NCI-H187 treated with DMSO at 0.1 percent for 48 hours (cell line): Measurements from ENCODE around the gene HOXD1.

Experiments
- DNase-seq: peaks from one replicate; lab custom pipeline; 2025; lab: John Stamatoyannopoulos, UW

The HOXD1 gene

DNA sequence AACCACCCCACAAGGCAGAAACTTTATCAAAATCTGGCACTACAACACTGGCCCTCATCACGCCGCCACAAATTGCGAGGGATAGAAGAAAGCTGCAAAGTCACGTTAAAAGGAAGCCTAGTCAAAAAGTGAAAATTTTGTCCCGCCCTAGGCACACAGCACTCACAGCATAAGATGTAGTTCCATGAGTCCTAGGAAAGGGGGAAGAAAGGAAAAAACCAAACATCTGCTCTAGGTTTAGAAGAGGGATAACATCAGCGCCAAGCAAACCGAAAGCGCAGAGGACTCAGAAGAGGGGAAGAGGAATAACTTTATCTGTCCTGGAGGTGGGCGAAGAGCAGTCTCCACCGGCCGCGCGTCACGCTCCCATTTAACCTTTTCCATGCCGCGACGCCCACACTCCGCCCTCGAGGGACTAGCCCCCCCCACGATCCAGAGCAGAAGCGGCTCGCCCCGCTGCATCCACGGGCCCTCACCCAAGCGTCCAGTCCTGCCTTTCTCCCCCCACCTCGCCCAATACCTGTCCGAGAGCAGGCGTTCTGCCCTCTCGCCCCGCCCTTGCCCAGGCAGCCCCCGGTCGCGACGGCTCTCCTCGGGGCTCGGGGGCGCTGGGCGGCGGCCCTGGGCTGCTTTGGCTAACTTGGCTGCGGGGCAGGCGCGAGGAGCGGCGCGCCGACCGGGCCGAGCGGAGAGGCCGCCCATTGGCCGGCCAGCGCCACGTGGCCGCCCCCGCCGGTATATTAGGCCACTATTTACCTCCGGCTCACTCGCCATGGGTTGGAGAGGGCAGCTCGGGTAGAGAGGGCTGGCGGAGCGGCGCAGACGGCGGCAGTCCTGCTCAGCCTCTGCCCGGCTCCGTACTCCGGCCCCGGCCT lies at the start of gene HOXD1:
TSS of gene HOXD1 (plus strand) at position 770 of the 875 bp plus-strand sequence. CDS start 134 bp downstream, outside the sequence.
- DNase-seq: no peak

DNA sequence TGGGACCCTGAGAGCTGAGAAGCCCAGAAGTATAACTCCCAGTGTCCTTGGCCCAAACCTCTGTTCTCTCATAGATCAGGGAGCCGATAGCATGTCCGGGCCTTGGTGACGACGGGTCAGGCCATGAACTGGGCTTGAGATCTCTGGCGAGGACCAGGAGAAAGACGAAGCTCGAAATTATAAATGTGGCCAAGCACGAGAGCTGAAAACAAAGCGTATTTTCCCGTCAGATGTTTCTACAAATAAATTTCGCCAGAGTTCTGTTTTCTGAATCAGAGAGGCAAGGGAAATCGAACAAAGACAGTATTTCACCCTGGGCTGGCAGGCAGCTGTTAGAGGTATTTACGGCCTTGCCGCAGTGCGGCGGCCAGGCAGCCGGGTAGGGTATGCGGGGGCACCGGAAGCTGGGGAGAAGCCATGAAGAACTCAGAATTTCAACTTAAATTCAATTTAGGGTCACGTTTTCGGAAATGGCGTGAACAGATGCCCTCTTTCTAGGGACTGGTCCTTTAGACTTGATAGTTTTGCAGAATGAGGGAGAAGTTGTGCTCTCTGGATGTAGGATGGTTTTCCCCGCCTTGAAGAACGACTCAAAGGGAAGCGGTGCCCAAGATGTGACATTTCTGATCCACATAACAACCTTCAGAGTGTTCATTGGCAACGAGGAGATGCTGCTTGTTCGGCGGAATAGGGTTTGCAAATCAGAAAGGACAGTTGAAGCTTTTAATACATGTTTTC lies 49.4 kb upstream of the HOXD1 start:
- no peak for DNase-seq

DNA sequence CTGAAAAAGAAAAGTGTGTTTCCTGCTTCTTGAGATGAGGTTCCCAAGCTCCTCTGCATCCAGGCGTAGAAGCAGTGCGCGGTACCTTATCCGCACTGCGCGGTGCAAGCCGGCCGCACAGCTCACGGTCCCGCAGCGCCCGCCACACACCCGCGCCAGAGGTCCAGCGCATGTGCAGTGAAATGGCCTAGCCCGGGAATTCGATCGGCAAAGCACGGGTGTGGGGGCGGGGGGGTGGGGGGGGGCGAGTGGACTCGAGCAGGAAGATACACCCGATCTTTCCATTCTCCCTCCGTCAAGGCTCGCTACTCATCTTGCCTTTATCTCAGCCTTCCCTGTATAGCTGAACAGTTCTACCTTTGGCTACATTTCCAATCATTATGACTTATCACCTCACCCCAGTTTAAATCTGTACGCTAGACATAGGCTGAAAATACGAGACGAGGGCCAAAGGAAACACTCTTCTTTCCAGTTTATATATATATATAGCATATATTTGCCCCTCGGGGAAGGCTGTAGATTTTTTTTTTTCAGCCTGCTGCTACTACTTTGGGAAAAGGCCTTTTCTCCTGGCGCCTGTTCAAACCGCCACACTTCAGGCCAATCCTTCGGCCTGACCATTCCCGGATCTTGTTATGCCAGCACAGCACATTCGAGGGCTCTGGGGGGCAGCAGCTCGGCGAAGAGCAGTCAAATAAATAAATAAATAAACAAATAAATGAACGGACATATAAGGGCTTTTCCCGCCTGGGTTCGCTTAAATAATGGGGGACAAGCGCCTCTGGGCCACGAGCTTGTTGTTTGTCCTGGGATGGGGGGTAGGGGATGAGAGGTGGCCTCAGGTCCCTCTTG lies 48.6 kb upstream of the HOXD1 start:
- no peak for DNase-seq

DNA sequence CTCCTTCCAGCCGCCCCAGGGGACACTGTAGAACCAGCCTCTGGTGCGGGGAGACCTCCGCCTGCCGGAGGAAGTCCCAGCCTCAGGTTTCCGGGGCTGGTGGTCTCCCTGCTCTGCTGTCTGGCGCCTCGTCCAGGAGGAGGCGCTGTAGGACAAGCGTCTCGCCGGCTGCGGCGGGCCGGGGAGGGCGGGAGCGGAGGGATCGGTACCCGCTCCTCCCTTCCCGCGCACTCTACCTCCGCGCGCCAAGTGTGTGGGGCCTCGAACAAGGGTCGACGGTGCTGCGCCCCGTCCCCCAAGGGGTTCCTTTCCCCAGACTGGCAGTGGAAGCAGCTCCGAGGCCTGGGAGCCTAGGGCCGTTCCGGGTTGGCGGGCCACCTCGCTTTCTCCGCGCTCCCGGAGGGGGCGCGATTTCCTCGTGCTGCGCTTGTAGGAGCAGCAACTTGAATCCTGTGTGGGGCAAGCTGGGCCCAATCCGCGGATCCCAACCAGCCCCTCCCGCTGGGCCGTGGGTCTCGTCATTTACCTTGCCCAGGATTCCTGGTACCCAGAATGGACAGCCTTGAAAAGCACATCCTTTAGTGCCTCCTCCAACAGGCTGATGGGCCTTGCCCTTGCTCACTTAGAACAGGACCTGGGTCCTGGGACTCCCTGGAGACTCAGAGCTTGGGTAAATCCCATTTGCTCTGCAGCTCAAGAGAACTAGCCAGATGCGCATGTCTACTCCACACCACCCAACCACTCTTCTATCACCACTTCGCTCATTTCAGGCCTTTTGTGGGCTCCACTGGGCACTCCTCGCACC lies 47.8 kb upstream of the HOXD1 start:
- no peak for DNase-seq

DNA sequence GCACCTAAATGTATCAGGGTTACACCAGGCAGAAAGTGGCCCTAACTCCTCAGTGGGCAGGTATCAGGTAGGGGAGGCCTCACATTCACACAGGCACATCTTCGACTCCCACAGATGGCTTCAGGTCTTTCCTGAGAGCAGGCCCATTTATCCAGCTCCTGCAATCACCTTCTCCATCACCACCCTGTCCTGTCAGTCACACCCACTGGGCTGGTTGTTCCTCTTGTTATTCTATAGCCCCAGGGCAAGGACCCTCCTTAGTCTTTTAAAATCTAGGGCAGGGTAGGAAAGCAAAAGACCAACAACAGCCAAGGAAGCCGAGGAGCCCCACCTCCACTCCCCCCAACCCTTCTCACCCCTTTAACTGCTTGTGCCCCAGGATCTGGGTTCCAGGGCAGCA lies 46.2 kb upstream of the HOXD1 start:
- DNase-seq: no peak

DNA sequence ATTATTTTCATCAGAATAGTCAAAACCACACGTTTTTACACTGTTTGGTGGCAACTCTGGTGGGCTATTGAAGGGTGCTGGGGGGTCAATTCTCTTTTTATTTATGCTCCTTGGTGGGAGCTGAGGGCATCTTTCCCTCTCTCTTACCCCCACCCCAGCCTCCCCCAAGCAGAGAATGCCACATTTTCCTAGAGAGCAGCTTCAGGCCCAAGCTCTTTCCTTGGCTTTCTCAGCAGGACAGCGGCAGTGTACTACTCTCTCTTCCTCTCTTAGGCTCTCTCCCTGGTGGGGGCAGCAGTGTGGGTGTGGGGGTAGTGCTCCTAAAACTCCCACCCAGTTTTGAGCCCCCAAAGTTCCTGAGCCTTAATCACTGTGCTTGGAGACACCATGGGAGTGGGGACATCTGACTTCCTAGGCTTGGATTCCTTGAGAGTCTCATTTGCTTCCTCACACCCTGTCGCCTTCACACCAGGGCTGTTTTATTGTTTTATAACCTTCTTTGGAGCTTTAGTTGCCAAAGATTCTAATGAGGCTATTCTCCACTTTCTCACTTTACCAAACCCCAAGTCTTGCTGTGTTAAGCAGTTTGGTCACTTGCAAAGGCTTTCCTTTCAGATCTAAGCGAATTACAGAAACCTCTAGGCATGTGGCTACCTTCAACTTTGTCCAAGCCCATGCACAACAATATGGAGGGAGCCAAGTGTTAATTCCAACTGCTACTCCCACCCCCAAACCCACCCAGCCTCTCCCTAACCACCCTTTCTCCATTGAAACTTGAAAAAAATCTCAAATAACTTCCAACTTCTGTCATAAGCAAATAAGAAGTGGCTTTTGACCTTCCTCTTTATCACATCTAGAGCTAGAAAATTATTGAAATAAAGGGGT lies 43.1 kb upstream of the HOXD1 start:
- DNase-seq: no peak

DNA sequence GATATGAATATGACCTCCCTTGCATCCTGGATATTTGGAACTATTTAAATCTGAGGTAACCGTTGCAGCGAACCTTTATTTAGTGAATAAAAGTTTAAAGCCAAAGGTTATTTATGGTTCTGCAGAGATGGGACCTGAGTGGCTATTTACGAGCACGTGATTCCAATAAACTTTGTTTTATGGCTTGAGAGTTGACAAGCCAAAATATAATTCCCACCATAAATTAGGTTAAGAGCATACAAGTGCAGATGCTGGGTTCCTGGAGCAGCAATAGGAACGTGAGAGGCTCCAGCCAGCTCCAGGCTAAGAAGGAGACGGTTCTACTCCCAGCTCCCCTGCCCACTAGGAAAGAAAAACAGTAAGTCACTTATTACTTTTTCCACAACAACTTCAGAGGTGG lies 42.4 kb upstream of the HOXD1 start:
- DNase-seq: no peak

DNA sequence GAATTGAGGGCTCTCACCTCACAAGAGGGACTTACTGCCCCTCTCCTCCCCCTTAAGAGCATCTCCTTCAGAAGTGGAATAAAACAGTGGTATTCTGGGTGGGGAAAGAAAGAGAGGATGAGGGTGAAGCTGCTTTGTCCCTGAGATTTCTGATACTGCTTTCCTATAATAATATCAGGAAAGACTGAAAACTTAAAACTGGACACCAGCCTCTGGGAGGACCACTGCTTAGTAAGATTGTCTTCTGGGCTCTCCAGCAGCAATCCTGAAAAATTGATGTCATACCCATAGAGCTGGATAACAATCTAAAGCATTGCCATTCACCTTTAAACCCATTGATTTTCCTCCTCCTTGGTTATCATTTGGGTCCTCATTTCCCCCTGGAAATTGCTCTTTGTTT lies 41.8 kb upstream of the HOXD1 start:
- DNase-seq: no peak

DNA sequence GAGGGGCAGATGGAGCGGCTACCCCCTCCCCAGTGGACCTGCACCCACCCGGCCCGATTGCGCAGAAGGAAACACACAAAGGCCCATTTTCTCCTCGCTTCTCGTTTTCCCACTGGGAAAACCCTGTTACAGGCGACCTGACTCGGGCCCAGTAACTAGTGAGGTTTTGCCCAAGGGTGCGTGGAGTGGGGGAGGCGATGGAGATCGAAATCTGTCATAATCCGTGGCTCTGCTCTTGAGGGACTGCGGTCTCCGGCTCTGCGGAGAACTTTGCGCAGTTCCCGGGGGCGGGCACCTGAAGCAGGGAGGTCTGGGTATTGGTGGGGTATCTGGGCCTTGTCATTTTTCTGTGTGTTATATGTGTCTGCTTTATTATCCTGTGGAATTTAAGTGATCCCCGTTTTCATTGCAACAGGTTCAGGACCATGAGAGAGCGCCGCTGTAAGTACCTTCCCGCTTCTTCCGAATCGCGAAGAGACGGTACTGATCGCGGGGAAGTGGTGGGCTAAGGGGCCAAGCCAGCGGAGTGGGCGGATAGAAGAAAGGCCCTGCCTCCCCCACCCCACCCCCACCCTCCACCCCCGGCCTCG lies 41.2 kb upstream of the HOXD1 start:
- DNase-seq: no peak

DNA sequence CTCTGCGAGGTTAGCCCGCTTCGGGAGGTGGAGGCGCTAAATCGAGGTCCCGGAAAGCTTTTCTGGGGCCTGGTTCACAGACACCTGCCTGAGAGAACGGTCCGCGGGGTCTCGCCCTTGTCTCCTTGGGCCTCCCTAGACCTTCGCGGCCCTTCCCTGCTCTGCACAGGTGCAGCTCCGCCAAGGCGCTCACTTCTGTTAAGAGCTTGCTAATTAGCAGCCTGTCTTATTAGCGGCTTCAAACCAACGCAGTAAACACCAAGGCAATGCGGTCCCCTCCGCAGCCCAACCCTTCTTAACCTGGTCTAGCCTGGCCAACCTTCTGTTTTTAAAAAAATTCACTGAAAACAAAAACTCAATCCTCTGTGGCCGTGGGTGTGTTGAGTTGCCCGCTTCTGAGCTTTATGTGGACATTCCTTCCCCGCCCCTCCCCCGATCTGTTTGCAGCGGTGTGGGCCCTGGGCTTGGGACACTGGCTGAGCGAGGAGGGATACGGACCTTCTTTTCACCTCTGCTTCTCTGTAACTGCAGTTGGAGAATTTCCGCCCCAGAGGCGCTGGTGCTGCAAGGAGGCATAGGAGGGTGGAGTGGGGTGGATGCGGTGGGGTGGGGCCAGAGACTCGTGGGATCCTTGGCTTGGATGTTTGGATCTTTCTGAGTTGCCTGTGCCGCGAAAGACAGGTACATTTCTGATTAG lies 40.5 kb upstream of the HOXD1 start:
- DNase-seq: no peak

DNA sequence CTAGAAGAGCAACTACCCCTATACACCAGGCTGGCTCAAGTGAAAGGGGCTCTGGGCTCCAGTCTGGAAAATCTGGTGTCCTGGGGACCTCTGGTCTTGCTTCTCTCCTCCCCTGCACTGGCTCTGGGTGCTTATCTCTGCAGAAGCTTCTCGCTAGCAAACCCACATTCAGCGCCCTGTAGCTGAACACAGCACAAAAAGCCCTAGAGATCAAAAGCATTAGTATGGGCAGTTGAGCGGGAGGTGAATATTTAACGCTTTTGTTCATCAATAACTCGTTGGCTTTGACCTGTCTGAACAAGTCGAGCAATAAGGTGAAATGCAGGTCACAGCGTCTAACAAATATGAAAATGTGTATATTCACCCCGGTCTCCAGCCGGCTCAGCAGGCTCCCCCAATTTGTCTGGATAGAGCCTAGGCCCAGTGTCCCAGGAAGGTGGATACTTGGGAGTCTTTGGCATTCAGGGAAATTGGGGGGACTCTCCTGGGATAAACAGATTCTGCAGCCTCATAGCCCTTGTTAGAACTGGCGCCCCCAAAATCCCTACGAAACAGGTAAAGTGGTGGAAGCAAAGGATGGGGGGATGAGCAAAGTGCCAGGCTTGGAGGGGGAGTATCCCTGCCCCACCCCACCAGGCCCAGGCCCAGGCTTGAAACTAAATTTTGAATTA lies 39.6 kb upstream of the HOXD1 start:
- no peak for DNase-seq

DNA sequence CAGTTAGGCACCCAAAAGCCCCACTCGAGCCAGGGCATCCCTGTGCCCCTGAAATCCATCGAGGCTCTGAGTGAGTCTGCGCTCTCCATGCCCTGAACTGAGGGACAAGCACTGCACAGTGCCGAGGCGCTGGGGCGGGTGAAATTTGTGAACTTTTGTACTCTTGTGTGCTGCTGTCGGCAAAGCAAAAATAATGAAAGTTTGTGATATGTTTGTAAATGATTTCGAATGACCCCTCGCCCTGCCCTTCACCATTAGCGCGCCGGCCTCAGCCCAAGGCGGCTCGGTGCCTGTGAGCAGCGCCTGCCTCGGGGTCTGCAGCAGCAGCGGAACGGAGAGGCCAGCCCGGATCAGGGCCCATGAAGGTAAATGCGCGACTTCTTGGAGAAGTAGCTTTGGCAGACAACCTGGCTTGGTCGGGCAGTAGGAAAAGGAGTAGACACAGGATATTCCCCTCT lies 39.0 kb upstream of the HOXD1 start:
- no peak for DNase-seq

DNA sequence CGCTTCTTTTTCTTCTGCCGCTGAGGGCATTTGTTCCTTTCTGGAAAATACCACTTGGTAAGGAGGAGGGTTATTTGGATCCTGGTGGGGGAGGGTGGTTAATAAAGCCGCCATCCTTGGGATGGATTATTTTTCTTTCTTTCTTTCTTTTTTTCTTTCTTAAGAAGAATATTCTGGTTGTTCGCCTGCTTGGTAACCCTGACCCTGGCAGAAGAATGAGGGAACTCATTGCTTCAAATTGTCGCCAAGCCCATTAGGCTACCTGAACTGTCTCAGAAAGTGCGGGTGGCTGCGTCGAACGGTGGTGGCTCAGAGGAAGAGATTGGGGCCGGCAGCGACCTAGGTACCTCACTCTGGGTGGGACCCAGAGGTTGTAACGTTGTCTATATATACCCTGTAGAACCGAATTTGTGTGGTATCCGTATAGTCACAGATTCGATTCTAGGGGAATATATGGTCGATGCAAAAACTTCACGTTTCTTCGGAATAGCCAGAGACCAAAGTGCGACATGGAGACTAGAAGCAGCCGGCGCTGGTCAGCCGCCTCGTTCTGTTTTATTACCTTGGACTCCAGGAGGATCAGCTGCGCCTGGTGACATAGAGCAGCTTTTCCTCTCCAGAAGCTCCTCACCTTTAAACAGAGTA lies 38.4 kb upstream of the HOXD1 start:
- DNase-seq: no peak

DNA sequence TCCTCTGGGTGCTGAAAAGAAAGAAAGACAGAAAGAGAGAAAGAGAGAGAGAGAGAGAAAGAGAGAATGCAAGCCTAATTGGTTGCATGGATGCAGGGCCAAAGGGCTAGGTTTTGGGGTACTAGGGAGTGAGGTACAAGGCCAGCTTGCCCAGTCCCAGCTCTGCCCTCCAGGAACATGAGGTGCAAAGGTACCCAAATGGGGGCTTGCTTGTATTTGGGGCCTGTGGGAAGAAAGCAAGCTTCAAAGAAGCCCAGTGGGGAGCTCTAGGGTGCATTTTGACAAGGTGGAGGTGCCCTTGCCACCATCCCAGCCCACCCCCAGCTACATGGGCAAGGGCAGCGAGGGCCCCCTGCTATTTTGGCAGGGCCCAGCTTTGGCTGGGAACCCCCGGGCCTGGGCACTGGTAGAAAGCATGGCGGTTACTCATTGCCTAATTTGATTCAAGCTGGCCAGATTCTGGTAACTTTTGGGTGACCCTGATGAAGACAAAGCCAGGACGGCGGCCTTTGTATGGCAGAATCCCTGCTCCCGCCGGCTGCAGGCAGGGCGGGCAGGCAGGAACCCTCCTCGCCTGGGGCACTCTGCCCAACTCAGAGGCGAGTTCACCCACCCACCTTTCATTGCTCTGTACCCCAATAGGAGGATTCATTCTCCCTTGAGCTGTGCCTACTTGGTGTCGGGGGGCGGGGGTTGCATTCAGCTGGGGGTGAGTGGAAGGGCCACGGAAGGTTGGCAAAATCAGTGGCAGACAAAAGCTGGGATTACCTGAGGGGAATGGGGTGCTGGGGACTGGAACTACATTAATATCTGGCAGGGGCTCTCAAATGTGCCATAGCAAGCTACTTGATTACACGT lies 37.7 kb upstream of the HOXD1 start:
- DNase-seq: no peak

DNA sequence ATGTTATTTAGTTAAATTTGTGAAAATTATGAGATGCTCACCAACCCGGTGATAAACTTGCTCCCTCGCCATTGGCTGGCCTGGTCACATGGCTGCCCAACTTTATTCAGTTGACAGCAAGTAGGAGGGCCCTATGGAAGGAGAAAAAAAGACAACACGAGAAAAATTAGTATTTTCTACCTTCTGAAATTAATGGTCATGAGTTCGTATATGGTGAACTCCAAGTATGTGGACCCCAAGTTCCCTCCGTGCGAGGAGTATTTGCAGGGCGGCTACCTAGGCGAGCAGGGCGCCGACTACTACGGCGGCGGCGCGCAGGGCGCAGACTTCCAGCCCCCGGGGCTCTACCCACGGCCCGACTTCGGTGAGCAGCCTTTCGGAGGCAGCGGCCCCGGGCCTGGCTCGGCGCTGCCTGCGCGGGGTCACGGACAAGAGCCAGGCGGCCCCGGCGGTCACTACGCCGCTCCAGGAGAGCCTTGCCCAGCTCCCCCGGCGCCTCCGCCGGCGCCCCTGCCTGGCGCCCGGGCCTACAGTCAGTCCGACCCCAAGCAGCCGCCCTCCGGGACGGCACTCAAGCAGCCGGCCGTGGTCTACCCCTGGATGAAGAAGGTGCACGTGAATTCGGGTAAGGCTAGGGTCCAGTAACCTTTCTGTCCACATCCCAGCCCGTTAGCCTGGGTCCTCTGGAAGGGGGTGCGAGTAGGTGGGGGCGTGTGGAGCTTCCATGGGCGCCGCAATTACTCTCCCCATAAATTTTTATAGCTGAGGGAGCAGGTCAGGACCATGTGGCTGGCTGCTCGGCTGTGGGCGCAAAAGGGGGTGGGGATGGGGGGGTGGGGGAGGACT lies 36.8 kb upstream of the HOXD1 start, which contains the start of gene HOXD4:
TSS of gene HOXD4 (plus strand) at position 109 of the 846 bp plus-strand sequence. CDS start at position 193, 84 bp downstream.
- no peak for DNase-seq
